ENCODE results near the gene DIS3L2.
A peak's percentile ranks its signal among the peaks of the same experiment; 100 is the strongest.
"Not testable (repeated sequence)": the region's sequence is repeated elsewhere in the genome, so short reads cannot be mapped to it uniquely, and the experiment has no call there.

The DIS3L2 gene

DNA sequence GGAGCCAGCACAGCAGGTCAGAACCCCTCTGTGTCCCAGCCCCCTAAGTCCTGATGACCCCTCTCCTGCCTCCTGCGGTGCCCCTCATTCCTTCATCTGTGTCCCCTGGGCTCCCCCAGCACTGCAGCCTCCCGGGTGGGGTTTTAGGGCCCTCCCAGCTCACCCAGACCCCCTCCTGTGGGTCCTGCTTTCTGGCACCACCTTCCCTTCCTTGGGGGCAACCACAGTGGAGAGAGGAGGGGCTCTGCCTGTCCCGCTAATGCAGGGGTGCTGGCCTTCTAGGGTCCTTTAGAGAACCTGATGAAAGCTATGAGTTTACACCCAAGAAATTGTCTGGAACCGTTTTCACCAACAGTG, 374.3 kb downstream of the DIS3L2 start:
- H3K4me1 Mint-ChIP-seq (ENCODE audit: low read depth) = no peaks in the 10 kb centered on the region
- no peak overlapping the region for H3K4me3 Mint-ChIP-seq
- no peak overlapping the region for H3K27ac Mint-ChIP-seq
- no peaks in the 10 kb centered on the region for H3K9me3 Mint-ChIP-seq (ENCODE audit: low read depth)
- H3K27me3 Mint-ChIP-seq = no peaks in the 10 kb centered on the region
- no peaks in the 10 kb centered on the region for H3K36me3 Mint-ChIP-seq

- H3K27ac Mint-ChIP-seq = no peak overlapping the region
- no peaks in the 10 kb centered on the region for H3K27me3 Mint-ChIP-seq
- no peaks in the 10 kb centered on the region for H3K9me3 Mint-ChIP-seq (ENCODE audit: low read depth)
- no peaks in the 10 kb centered on the region for H3K4me1 Mint-ChIP-seq (ENCODE audit: low read depth)
- H3K36me3 Mint-ChIP-seq = no peaks in the 10 kb centered on the region
- no peak overlapping the region for H3K4me3 Mint-ChIP-seq
These were observed 374.8 kb downstream of the DIS3L2 start for GRCh38 chr2:232336241-232336736.

- H3K36me3 Mint-ChIP-seq = no peaks in the 10 kb centered on the region
- H3K9me3 Mint-ChIP-seq (ENCODE audit: low read depth) = no peaks in the 10 kb centered on the region
- no peak overlapping the region for H3K27ac Mint-ChIP-seq
- H3K4me1 Mint-ChIP-seq (ENCODE audit: low read depth) = peaks cover under 1% of the 10 kb centered on the region
- no peaks in the 10 kb centered on the region for H3K27me3 Mint-ChIP-seq
- no peak overlapping the region for H3K4me3 Mint-ChIP-seq
These were observed 375.6 kb downstream of the DIS3L2 start for GRCh38 chr2:232336981-232337720.

DNA sequence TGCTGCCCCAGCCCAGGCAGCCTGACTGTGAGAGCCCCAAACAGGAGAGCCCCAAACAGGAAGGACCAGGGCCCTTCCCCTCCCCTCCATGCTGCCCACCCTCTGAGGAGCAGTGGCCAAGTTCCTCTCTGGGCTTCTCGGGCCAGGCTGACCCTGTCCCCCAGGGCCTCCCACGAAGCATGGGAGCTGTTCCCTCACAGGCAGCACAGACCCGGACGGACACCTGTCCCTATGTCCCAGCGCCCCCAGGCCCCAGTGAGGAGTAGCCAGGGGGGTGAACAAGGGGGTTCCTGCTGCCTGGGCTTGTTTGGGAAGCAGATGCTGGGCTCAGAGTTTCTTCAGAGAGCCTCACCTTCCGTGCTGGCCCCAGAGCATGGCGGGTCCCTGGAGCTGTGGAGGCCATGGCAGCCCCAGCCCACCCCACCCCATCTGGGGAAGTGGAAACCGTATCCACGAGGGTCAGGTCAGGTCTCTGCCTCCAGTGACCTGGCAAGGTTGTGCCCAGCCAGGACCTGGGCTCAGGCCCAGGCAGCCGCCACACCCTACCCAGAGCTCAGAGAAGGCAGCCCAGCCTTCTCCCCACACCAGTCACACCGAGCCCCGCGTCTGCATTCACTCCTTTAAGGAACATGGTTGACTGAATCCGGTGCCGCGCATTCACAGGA, 376.7 kb downstream of the DIS3L2 start:
- not testable (repeated sequence) for H3K36me3 Mint-ChIP-seq; H3K9me3 Mint-ChIP-seq (ENCODE audit: low read depth); H3K27me3 Mint-ChIP-seq; H3K27ac Mint-ChIP-seq; H3K4me1 Mint-ChIP-seq (ENCODE audit: low read depth); H3K4me3 Mint-ChIP-seq

- Mint-ChIP-seq H3K27ac (no peak overlapping the region), H3K36me3 (no peaks in the 10 kb centered on the region), H3K9me3 (ENCODE audit: low read depth) (no peaks in the 10 kb centered on the region), H3K4me1 (ENCODE audit: low read depth) (peaks cover 10% of the 10 kb centered on the region), H3K4me3 (no peak overlapping the region), H3K27me3 (no peaks in the 10 kb centered on the region)
These were observed 377.2 kb downstream of the DIS3L2 start for GRCh38 chr2:232338759-232339106.

GRCh38 chr2:232339121-232340081, 377.9 kb downstream of the DIS3L2 start:
- Mint-ChIP-seq H3K36me3 (no peaks in the 10 kb centered on the region), H3K27ac (no peak overlapping the region), H3K9me3 (ENCODE audit: low read depth) (no peaks in the 10 kb centered on the region), H3K27me3 (no peaks in the 10 kb centered on the region), H3K4me3 (no peak overlapping the region), H3K4me1 (ENCODE audit: low read depth) (peaks cover 12% of the 10 kb centered on the region)

DNA sequence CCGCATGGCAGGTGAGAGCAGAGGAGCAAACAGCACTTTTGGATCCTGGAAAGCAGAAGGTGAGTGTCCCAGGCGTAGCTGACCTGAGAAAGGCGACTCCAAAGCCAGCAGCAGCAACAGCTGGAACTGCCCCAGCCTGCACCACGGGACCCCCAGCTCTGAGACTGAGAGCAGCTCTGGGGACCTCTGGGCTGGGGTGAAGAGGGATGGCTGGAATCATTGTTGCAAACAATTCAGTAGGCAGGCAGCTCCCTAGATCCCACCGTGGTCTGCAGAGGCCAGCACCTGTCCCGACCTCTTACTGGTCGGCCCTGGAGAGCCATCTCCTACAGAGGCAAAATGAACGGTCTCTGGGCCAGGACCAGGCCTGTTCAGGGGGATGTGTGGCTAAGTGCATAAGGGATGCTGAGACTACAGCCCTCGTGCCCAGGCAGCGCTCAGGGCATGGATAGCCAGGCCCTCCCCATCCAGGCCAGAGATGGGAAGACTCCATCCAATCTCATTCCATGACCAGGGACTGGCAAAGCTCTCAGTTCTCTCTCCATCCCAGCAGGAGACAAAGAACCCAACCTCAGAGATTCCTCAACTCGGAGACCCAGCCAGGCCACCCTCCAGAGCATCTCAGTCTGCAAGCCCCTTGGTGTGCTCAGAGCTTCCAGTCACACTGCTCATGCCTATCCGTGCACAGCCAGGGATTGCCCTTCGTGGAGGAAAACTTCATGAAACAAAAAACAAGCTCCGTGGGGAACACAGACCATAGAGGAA, 378.8 kb downstream of the DIS3L2 start:
- Mint-ChIP-seq H3K4me1 (ENCODE audit: low read depth) (peaks cover 13% of the 10 kb centered on the region), H3K9me3 (ENCODE audit: low read depth) (no peaks in the 10 kb centered on the region)

GRCh38 chr2:232341061-232341738, 379.7 kb downstream of the DIS3L2 start:
- Mint-ChIP-seq H3K36me3 (no peaks in the 10 kb centered on the region), H3K4me1 (ENCODE audit: low read depth) (peaks cover 13% of the 10 kb centered on the region), H3K27ac (no peak overlapping the region), H3K4me3 (no peak overlapping the region), H3K9me3 (ENCODE audit: low read depth) (no peaks in the 10 kb centered on the region), H3K27me3 (no peaks in the 10 kb centered on the region)

More for the DNA sequence above, 378.8 kb downstream of the DIS3L2 start:
- H3K36me3 Mint-ChIP-seq = no peaks in the 10 kb centered on the region
- H3K27ac Mint-ChIP-seq = no peak overlapping the region
- no peak overlapping the region for H3K4me3 Mint-ChIP-seq
- no peaks in the 10 kb centered on the region for H3K27me3 Mint-ChIP-seq

DNA sequence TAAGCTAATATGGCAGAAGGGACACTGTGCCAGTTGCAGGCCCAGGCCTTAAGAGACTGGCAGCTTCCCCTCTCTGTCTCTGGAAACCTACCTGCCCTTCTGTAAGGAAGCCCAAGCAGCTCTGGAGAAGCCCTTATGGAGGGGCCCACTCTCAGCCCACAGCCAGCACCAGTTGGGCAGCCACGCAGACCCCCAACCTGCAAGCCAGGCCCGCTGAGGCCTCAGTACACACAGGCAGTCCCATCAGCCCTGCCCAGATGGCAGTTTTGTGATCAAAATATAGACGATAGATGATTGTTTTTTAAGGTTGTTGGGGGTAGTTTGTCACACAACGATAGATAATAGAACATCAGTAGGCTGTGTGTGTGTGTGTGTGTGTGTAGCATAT, 380.2 kb downstream of the DIS3L2 start:
- no peaks in the 10 kb centered on the region for H3K36me3 Mint-ChIP-seq
- H3K9me3 Mint-ChIP-seq (ENCODE audit: low read depth) = no peaks in the 10 kb centered on the region
- H3K4me1 Mint-ChIP-seq (ENCODE audit: low read depth) = peaks cover 13% of the 10 kb centered on the region
- no peak overlapping the region for H3K27ac Mint-ChIP-seq
- H3K4me3 Mint-ChIP-seq = no peak overlapping the region
- H3K27me3 Mint-ChIP-seq = no peaks in the 10 kb centered on the region

DNA sequence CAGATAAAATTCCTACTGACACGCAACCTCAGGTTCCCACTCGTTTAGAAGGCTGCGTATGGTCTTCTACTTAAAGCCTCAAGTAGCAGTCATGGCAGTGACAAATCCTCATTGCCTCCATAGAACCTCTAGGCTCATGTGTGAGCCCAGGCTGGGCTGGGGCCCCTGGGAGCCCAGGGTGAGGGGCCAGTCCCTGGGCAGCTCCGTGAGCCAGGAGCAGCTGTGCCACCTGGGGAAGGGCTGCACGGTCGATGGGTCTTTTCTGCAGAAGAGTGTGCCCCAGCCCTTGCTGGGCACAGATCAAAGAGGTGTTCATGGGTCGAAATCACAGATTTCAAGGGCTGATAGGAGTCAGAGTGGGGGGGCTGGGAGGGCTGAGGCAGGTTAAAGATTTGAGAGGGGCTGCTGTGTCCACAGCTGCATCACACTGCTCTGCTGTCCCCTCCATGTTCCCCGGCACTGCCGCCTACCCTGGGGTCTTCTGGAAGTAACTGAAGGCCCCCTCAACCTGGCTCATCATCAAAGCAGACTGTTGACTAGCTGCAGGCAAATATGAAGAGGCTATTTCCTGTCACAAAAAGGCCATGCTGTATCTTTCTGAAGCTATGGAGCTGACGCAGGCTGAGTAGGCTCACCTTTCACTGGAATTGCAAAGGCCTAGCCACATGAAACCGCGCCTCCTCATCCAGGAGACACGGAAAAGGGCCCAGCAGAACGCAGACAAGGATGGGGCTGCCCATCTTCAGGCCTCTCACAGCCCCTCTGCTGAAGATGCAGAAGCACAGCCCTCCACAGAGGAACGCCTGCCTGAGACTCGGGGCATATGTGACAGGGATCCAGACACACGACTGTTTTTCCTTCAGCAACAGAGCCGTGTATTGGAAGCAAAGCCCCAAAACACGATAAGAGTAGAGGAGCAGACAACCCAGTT, 381.4 kb downstream of the DIS3L2 start:
- H3K27me3 Mint-ChIP-seq = no peaks in the 10 kb centered on the region
- H3K4me3 Mint-ChIP-seq = no peak overlapping the region
- peaks cover 13% of the 10 kb centered on the region for H3K4me1 Mint-ChIP-seq (ENCODE audit: low read depth)
- no peaks in the 10 kb centered on the region for H3K9me3 Mint-ChIP-seq (ENCODE audit: low read depth)
- no peaks in the 10 kb centered on the region for H3K36me3 Mint-ChIP-seq
- H3K27ac Mint-ChIP-seq = no peak overlapping the region

GRCh38 chr2:232343821-232344220, 382.3 kb downstream of the DIS3L2 start:
- no peaks in the 10 kb centered on the region for H3K27me3 Mint-ChIP-seq
- no peak overlapping the region for H3K4me3 Mint-ChIP-seq
- peaks cover 13% of the 10 kb centered on the region for H3K4me1 Mint-ChIP-seq (ENCODE audit: low read depth)
- no peaks in the 10 kb centered on the region for H3K36me3 Mint-ChIP-seq
- peak overlapping the region; percentile 7 for H3K27ac Mint-ChIP-seq
- H3K9me3 Mint-ChIP-seq (ENCODE audit: low read depth) = no peaks in the 10 kb centered on the region

DNA sequence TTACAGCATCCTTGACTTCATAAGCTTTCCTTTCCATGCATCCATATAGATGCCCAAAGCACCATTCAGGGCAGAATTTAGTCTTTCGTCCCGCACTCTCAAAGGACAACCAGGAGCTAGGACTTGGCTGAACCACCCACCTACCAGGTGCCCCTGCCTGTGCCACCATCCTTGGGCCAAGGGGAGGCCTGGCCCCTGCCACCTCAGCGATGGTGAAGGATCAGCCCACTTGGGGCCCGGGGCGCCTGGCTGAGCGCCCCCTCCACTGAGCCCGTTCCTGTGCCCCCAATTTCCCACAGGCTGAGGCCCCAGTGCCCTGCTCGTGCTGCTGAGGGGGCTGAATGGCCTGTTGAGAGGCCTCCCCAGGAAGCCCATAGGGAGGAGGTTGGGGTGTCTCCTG, 383.7 kb downstream of the DIS3L2 start:
- no peak overlapping the region for H3K27ac Mint-ChIP-seq
- no peaks in the 10 kb centered on the region for H3K9me3 Mint-ChIP-seq (ENCODE audit: low read depth)
- H3K4me1 Mint-ChIP-seq (ENCODE audit: low read depth) = peaks cover 16% of the 10 kb centered on the region
- H3K4me3 Mint-ChIP-seq = no peak overlapping the region
- no peaks in the 10 kb centered on the region for H3K27me3 Mint-ChIP-seq
- H3K36me3 Mint-ChIP-seq = no peaks in the 10 kb centered on the region

- Mint-ChIP-seq H3K4me1 (ENCODE audit: low read depth) (peaks cover 18% of the 10 kb centered on the region), H3K9me3 (ENCODE audit: low read depth) (no peaks in the 10 kb centered on the region), H3K4me3 (no peak overlapping the region), H3K27ac (no peak overlapping the region), H3K36me3 (no peaks in the 10 kb centered on the region), H3K27me3 (no peaks in the 10 kb centered on the region)
These were observed 385.9 kb downstream of the DIS3L2 start for GRCh38 chr2:232347369-232347768.
